A549 treated with dexamethasone at 1 μM for 4 hours (cell line): ENCODE results near the gene PLEKHJ1. TPM values are rescaled to one million over a fixed set of nuclear protein-coding genes. Genes with fewer than 3 reads are reported as not detected.

Source experiments
- total RNA-seq: library from RNA; stranded (reverse); fragments of 200-300 nt; extraction: Qiagen RNA extraction; gene quantifications from 5 replicates; pipeline ENCODE4 v1.2.3, GENCODE V29; 2022

PLEKHJ1 gene
- 38.5 to 53.9 TPM (median 48.3 TPM) in 5 replicates for total RNA-seq

GRCh38 chr19:2236314-2237050, at the start of gene PLEKHJ1, which contains the start of gene SF3A2:
PLEKHJ1 (minus strand) TSS chr19:2236329; CDS start chr19:2236248, 81 bp downstream.
SF3A2 (plus strand) TSS chr19:2236824; CDS start chr19:2243419, 6,595 bp downstream.

GRCh38 chr19:2282062-2282861, 46.1 kb upstream of the PLEKHJ1 start, which contains the start of gene PEAK3:
PEAK3 (minus strand) TSS chr19:2282175; CDS start chr19:2280931, 1,244 bp downstream.

GRCh38 chr19:2255982-2256685, 20.0 kb upstream of the PLEKHJ1 start, which contains the start of gene JSRP1:
JSRP1 (minus strand) TSS chr19:2256417; CDS start chr19:2255314, 1,103 bp downstream.

GRCh38 chr19:2249010-2249866, 13.1 kb upstream of the PLEKHJ1 start, which contains the start of gene AMH:
AMH (plus strand) TSS chr19:2249323; CDS start chr19:2249333, 10 bp downstream.

Other genes with a start within 250 kb of the PLEKHJ1 start
- 28.8 to 50.7 TPM (median 45.8 TPM) in 5 replicates for gene BTBD2, start 220.6 kb downstream of the PLEKHJ1 start, total RNA-seq
- 44.4 to 78.6 TPM (median 73.8 TPM) in 5 replicates for gene MKNK2, start 185.1 kb downstream of the PLEKHJ1 start, total RNA-seq
- gene MOB3A, start 140.0 kb downstream of the PLEKHJ1 start, total RNA-seq: 13.3 to 19.7 TPM (median 18.4 TPM) in 5 replicates
- gene IZUMO4, start 139.4 kb downstream of the PLEKHJ1 start, total RNA-seq: 0.30 to 0.73 TPM (median 0.47 TPM) in 5 replicates
- 56.3 to 87.5 TPM (median 80.0 TPM) in 5 replicates for gene AP3D1, start 84.8 kb downstream of the PLEKHJ1 start, total RNA-seq
- 8.8 to 16.4 TPM (median 14.1 TPM) in 5 replicates for gene DOT1L, start 72.4 kb downstream of the PLEKHJ1 start, total RNA-seq
- gene SF3A2, start 495 bp upstream of the PLEKHJ1 start, total RNA-seq: 63.4 to 79.4 TPM (median 72.6 TPM) in 5 replicates
- gene AMH, start 13.0 kb upstream of the PLEKHJ1 start, total RNA-seq: 4.3 to 16.9 TPM (median 12.3 TPM) in 5 replicates
- 0.12 to 1.5 TPM (median 0.53 TPM) in 5 replicates for gene JSRP1, start 20.1 kb upstream of the PLEKHJ1 start, total RNA-seq
- gene PEAK3, start 45.8 kb upstream of the PLEKHJ1 start, total RNA-seq: 0.15 to 0.41 TPM (median 0.31 TPM) in 5 replicates
- 0.05 to 0.11 TPM (median 0.08 TPM) in 4 of 5 replicates, not detected in the other for gene LINGO3, start 71.8 kb upstream of the PLEKHJ1 start, total RNA-seq
- gene LSM7, start 92.3 kb upstream of the PLEKHJ1 start, total RNA-seq: 126 to 155 TPM (median 145 TPM) in 5 replicates
- 8.7 to 23.7 TPM (median 18.0 TPM) in 5 replicates for gene SPPL2B, start 92.4 kb upstream of the PLEKHJ1 start, total RNA-seq
- gene TMPRSS9, start 123.9 kb upstream of the PLEKHJ1 start, total RNA-seq: 0.04 TPM in 1 of 5 replicates, not detected in the others
- gene TIMM13, start 191.3 kb upstream of the PLEKHJ1 start, total RNA-seq: 60.1 to 119 TPM (median 99.9 TPM) in 5 replicates
- gene LMNB2, start 220.6 kb upstream of the PLEKHJ1 start, total RNA-seq: 57.2 to 93.5 TPM (median 85.0 TPM) in 5 replicates
- 96.5 to 124 TPM (median 112 TPM) in 5 replicates for gene GADD45B, start 239.8 kb upstream of the PLEKHJ1 start, total RNA-seq